ENCODE measurements around the gene TTC9B. TPM values are rescaled to one million over a fixed set of nuclear protein-coding genes. Genes with fewer than 3 reads are reported as not detected.

The TTC9B gene
- total RNA-seq (not detected in 2 replicates), polyA plus RNA-seq (0.04 TPM in 1 of 2 replicates, not detected in the other), polyA minus RNA-seq (0.14 TPM in 1 of 2 replicates, not detected in the other)
- not detected for total RNA-seq (2013)

GRCh38 chr19:40217934-40218890, at the start of gene TTC9B:
Gene TTC9B (minus strand): TSS chr19:40218384. CDS start chr19:40218381, 3 bp downstream.
- H3K36me3 ChIP-seq (replicated peaks in 1 of 2; ENCODE audit: control extremely low read depth in 1 of 2, control insufficient read depth in 1 of 2, extremely low read depth in 1 of 2, insufficient read depth in 2 of 2, low read length in 1 of 2): no peaks in the 10 kb centered on the region
- H3K4me1 ChIP-seq (ENCODE audit: control insufficient read depth in 2 of 2, insufficient read depth in 2 of 2, low read length in 2 of 2): peaks cover 13 to 27% of the 10 kb centered on the region in 2 donors
- H3K79me2 ChIP-seq (ENCODE audit: control insufficient read depth, insufficient read depth, low read length): no peaks in the 10 kb centered on the region
- peak within 1 kb of the TSS; percentile 48 for H3K4me2 ChIP-seq (replicated peaks; ENCODE audit: low read depth, low read length, poor library complexity, severe bottlenecking)
- H2AFZ ChIP-seq (ENCODE audit: insufficient read depth, low read depth, low read length, poor library complexity, severe bottlenecking): no peak within 1 kb of the TSS
- 8% methylated on average over 73 of the region's 75 CpGs for WGBS (ENCODE audit: insufficient coverage)
- Mint-ChIP-seq H3K4me1 (peaks cover 10% of the 10 kb centered on the region), H3K27ac (no peak within 1 kb of the TSS), H3K27me3 (peaks cover 38% of the 10 kb centered on the region), H3K9me3 (ENCODE audit: insufficient read depth) (no peaks in the 10 kb centered on the region), H3K4me3 (no peak within 1 kb of the TSS)
- intact Hi-C loops (cut with micrococcal nuclease): no loop called here
- H3K27me3 ChIP-seq (replicated peaks in 1 of 4; ENCODE audit: control extremely low read depth in 1 of 4, control insufficient read depth in 3 of 4, insufficient read depth in 4 of 4, low read length in 3 of 4): peaks cover 0 to 42% (median 21%) of the 10 kb centered on the region in 4 experiments
- H3K9me3 ChIP-seq (ENCODE audit: control extremely low read depth in 1 of 3, control insufficient read depth in 2 of 3, insufficient read depth in 1 of 3, low read length in 2 of 3): peaks cover 0 to 29% (median 0%) of the 10 kb centered on the region in 3 donors
- no peaks in the 10 kb centered on the region for H4K20me1 ChIP-seq (ENCODE audit: control insufficient read depth, insufficient read depth, low read length, poor library complexity, severe bottlenecking)
- no peak within 1 kb of the TSS for H3K27ac ChIP-seq (ENCODE audit: low read length in 2 of 2)
- no peak within 1 kb of the TSS for H3K4me3 ChIP-seq (ENCODE audit: control extremely low read depth in 1 of 5, extremely low read depth in 1 of 5, insufficient read depth in 1 of 5, low read depth in 2 of 5, low read length in 4 of 5)
- POLR2A ChIA-PET: interaction anchor here (0.7 kb wide), 1 partner anchor 444 kb away, joined by 3 read pairs; no protein-coding TSS in a partner anchor
- CTCF ChIA-PET: interaction anchor here (0.6 to 1.3 kb wide), 3 partner anchors 202 to 416 kb away, joined by 3 read pairs; no protein-coding TSS in a partner anchor
- DNase-seq (peak; percentile 69), ATAC-seq (ENCODE audit: low read depth) (peak; percentile 10)
- no peak within 1 kb of the TSS for H3K9ac ChIP-seq (ENCODE audit: low read length)
- TF ChIP-seq CTCF (IDR thresholded peaks at IDR 0.05) (no peak), EZH2 (IDR thresholded peaks at IDR 0.05; ENCODE audit: borderline replicate concordance, insufficient read depth, low read depth, low read length, poor library complexity, severe bottlenecking) (no peak)
